Neural cell (in vitro differentiated cells): ENCODE data around the gene PLCL1. TPM values are rescaled to one million over a fixed set of nuclear protein-coding genes. Genes with fewer than 3 reads are reported as not detected.

Experiments
- H2AFZ ChIP-seq: fragments of 200-600, 300-800 bp; sonication (generic), shearing (Covaris generic); 2 replicates; pipeline ENCODE4 v1.6.0; 2014; ENCODE audit warnings: low read depth, mild to moderate bottlenecking, antibody characterized with exemption, low read length, moderate library complexity
- H3F3A ChIP-seq: fragments of 200-600 bp; shearing (Covaris generic); 2 replicates; pipeline ENCODE4 v1.6.1; 2016; ENCODE audit warnings: mild to moderate bottlenecking, moderate library complexity, mixed read lengths, antibody characterized with exemption, low read length; ENCODE audit not compliant: insufficient read depth, poor library complexity, severe bottlenecking
- H3K27ac ChIP-seq: fragments of 200-600, 300-800 bp; sonication (generic), shearing (Covaris generic); 2 replicates; pipeline ENCODE4 v1.5.1; 2014; ENCODE audit warnings: mild to moderate bottlenecking, low read length, moderate library complexity
- H3K27me3 ChIP-seq: fragments of 300-800, 200-600 bp; sonication (generic), shearing (Covaris generic); 2 replicates; pipeline ENCODE4 v1.6.0; 2014; ENCODE audit warnings: mild to moderate bottlenecking, low read depth, low read length, moderate library complexity; ENCODE audit not compliant: insufficient read depth
- H3K36me3 ChIP-seq: fragments of 300-800, 200-600 bp; sonication (generic), shearing (Covaris generic); 2 replicates; pipeline ENCODE4 v1.5.1; 2014; ENCODE audit warnings: mild to moderate bottlenecking, antibody characterized with exemption, low read length, moderate library complexity; ENCODE audit not compliant: insufficient read depth
- H3K4me2 ChIP-seq: fragments of 300-800, 200-600 bp; sonication (generic), shearing (Covaris generic); 2 replicates; pipeline ENCODE4 v1.6.0; 2014; ENCODE audit warnings: mild to moderate bottlenecking, low read length
- H3K4me3 ChIP-seq: fragments of 300-800, 200-600 bp; sonication (generic), shearing (Covaris generic); 2 replicates; pipeline ENCODE4 v1.5.1; 2014; ENCODE audit warnings: mild to moderate bottlenecking, low read length, moderate library complexity
- H3K79me2 ChIP-seq: fragments of 200-600 bp; shearing (Covaris generic); replicated peaks from 2 replicates; pipeline ENCODE4 v1.6.0; 2014; ENCODE audit warnings: mild to moderate bottlenecking, low read length, moderate library complexity; ENCODE audit not compliant: insufficient read depth
- H3K9ac ChIP-seq: fragments of 300-800, 200-600 bp; sonication (generic), shearing (Covaris generic); 2 replicates; pipeline ENCODE4 v1.6.1; 2016; ENCODE audit warnings: mild to moderate bottlenecking, low read length, mixed read lengths
- H3K9me2 ChIP-seq: fragments of 200-600 bp; shearing (Covaris generic); 2 replicates; pipeline ENCODE4 v1.6.1; 2016; ENCODE audit warnings: mild to moderate bottlenecking, low read length, mixed read lengths; ENCODE audit not compliant: insufficient read depth
- H3K9me3 ChIP-seq: fragments of 200-600, 300-800 bp; sonication (generic), shearing (Covaris generic); 2 replicates; pipeline ENCODE4 v1.6.1; 2016; ENCODE audit warnings: mild to moderate bottlenecking, mixed run types, low read length, moderate library complexity, mixed read lengths
- H4K20me1 ChIP-seq: fragments of 200-600 bp; shearing (Covaris generic); 2 replicates; pipeline ENCODE4 v1.6.1; 2016; ENCODE audit warnings: mild to moderate bottlenecking, mixed run types; ENCODE audit not compliant: insufficient read depth
- CTCF ChIP-seq: fragments of 450-650 bp; IDR thresholded peaks from 2 replicates; pipeline ENCODE4 v1.5.1; 2014; ENCODE audit warnings: antibody characterized with exemption, mild to moderate bottlenecking, moderate library complexity; ENCODE audit not compliant: poor library complexity, severe bottlenecking
- EP300 ChIP-seq: fragments of 450-650 bp; conservative IDR thresholded peaks from 2 replicates; pipeline ENCODE4 v1.6.1; 2014; ENCODE audit warnings: antibody characterized with exemption, mild to moderate bottlenecking, moderate library complexity; ENCODE audit not compliant: poor library complexity, severe bottlenecking
- EZH2 ChIP-seq: fragments of 200-600, 300-800 bp; shearing (Covaris generic), sonication (generic); IDR thresholded peaks from 2 replicates; pipeline ENCODE4 v1.6.1; 2014; ENCODE audit warnings: antibody characterized with exemption, low read length, borderline replicate concordance, mild to moderate bottlenecking; ENCODE audit not compliant: insufficient read depth, poor library complexity, severe bottlenecking
- MXI1 ChIP-seq: fragments of 450-650 bp; conservative IDR thresholded peaks from 2 replicates; pipeline ENCODE4 v1.6.1; 2014; ENCODE audit warnings: antibody characterized with exemption, mild to moderate bottlenecking; ENCODE audit not compliant: poor library complexity, severe bottlenecking
- POLR2AphosphoS5 ChIP-seq: IDR thresholded peaks from 2 replicates; pipeline ENCODE4 v1.6.1; 2012
- RAD21 ChIP-seq: fragments of 450-650 bp; conservative IDR thresholded peaks from 2 replicates; pipeline ENCODE4 v1.6.1; 2014; ENCODE audit warnings: antibody characterized with exemption, mild to moderate bottlenecking, moderate library complexity
- REST ChIP-seq: IDR thresholded peaks from 2 replicates; pipeline ENCODE4 v1.6.1; 2012; ENCODE audit warnings: borderline replicate concordance
- SMC3 ChIP-seq: fragments of 450-650 bp; conservative IDR thresholded peaks from 2 replicates; pipeline ENCODE4 v1.6.1; 2014; ENCODE audit warnings: antibody characterized with exemption, mild to moderate bottlenecking, moderate library complexity; ENCODE audit not compliant: poor library complexity
- TAF1 ChIP-seq: IDR thresholded peaks from 2 replicates; pipeline ENCODE4 v1.6.1; 2012; ENCODE audit warnings: low read depth
- polyA plus RNA-seq: library from polyadenylated mRNA; depleted of rRNA; stranded (reverse); fragments of >200 nt; gene quantifications from 2 replicates; pipeline ENCODE4 v1.2.3, GENCODE V29; 2014

The PLCL1 gene
- polyA plus RNA-seq, 1 donor from 2014 or later: 6.8 TPM

GRCh38 chr2:198072655-198073054 is 268.3 kb downstream of the PLCL1 start:
- Histone ChIP-seq H3K9me2 (no peaks in the 10 kb centered on the region), H3K27ac (no peak overlapping the region), H3K4me2 (no peak overlapping the region), H3K9ac (no peak overlapping the region), H3K79me2 (no peaks in the 10 kb centered on the region), H3K27me3 (no peaks in the 10 kb centered on the region), H3F3A (no peaks in the 10 kb centered on the region), H2AFZ (no peak overlapping the region), H3K4me3 (no peak overlapping the region), H3K9me3 (no peaks in the 10 kb centered on the region), H4K20me1 (no peaks in the 10 kb centered on the region), H3K36me3 (no peaks in the 10 kb centered on the region)
- TF ChIP-seq POLR2AphosphoS5 (no peak), EP300 (no peak), EZH2 (no peak), CTCF (no peak), TAF1 (no peak), MXI1 (no peak)

- Histone ChIP-seq H3K4me3 (no peak overlapping the region), H3K79me2 (no peaks in the 10 kb centered on the region), H2AFZ (no peak overlapping the region), H3K4me2 (no peak overlapping the region), H3K27ac (no peak overlapping the region), H3K27me3 (no peaks in the 10 kb centered on the region), H3K36me3 (no peaks in the 10 kb centered on the region), H3K9me2 (no peaks in the 10 kb centered on the region), H4K20me1 (no peaks in the 10 kb centered on the region), H3F3A (no peaks in the 10 kb centered on the region), H3K9me3 (no peaks in the 10 kb centered on the region), H3K9ac (no peak overlapping the region)
- TF ChIP-seq MXI1: no peak
- no peak for TF ChIP-seq REST
- TF ChIP-seq TAF1: no peak
- TF ChIP-seq RAD21: no peak
- TF ChIP-seq CTCF: no peak
- TF ChIP-seq EZH2: no peak
- no peak for TF ChIP-seq EP300
- TF ChIP-seq POLR2AphosphoS5: no peak
- TF ChIP-seq SMC3: no peak
Measured at GRCh38 chr2:198073253-198073652, 268.9 kb downstream of the PLCL1 start.
